GM19193 (cell line): ENCODE measurements around the gene KLHL3.

ENCODE experiments used
- POLR2A ChIP-seq: IDR thresholded peaks from 4 replicates; pipeline ENCODE4 v1.6.1; 2011; ENCODE audit not compliant: insufficient read depth, insufficient read length; ENCODE audit errors: extremely low read depth

KLHL3 gene

GRCh38 chr5:137751869-137752491 lies 16.1 kb upstream of the KLHL3 start:
- no peak for TF ChIP-seq POLR2A

- TF ChIP-seq POLR2A = no peak
Measured at GRCh38 chr5:137750436-137750835, 14.5 kb upstream of the KLHL3 start.

GRCh38 chr5:137747848-137748247 lies 12.0 kb upstream of the KLHL3 start:
- no peak for TF ChIP-seq POLR2A

- no peak for TF ChIP-seq POLR2A
Measured at GRCh38 chr5:137743031-137743640, 7.2 kb upstream of the KLHL3 start.

- no peak for TF ChIP-seq POLR2A
Measured at GRCh38 chr5:137741718-137742117, 5.8 kb upstream of the KLHL3 start.

- no peak for TF ChIP-seq POLR2A
Measured at GRCh38 chr5:137739737-137740136, 3.8 kb upstream of the KLHL3 start.

- TF ChIP-seq POLR2A = no peak
Measured at GRCh38 chr5:137738947-137739346, 3.1 kb upstream of the KLHL3 start.

GRCh38 chr5:137737349-137738131 lies 1.7 kb upstream of the KLHL3 start:
- TF ChIP-seq POLR2A = no peak

GRCh38 chr5:137736496-137736895 lies 607 bp upstream of the KLHL3 start:
- TF ChIP-seq POLR2A = no peak

GRCh38 chr5:137734962-137735554 lies 831 bp downstream of the KLHL3 start:
- TF ChIP-seq POLR2A = no peak

GRCh38 chr5:137734331-137734730 lies 1.6 kb downstream of the KLHL3 start:
- no peak for TF ChIP-seq POLR2A

- TF ChIP-seq POLR2A = no peak
Measured at GRCh38 chr5:137733922-137734321, 2.0 kb downstream of the KLHL3 start.

- TF ChIP-seq POLR2A = no peak
Measured at GRCh38 chr5:137733006-137733405, 2.9 kb downstream of the KLHL3 start.

- no peak for TF ChIP-seq POLR2A
Measured at GRCh38 chr5:137731176-137731575, 4.7 kb downstream of the KLHL3 start.

GRCh38 chr5:137730336-137730735 lies 5.6 kb downstream of the KLHL3 start:
- no peak for TF ChIP-seq POLR2A
